ENCODE results near the gene ATG2A. TPM values are rescaled to one million over a fixed set of nuclear protein-coding genes. Genes with fewer than 3 reads are reported as not detected.

The ATG2A gene
- total RNA-seq, 1 experiment from 2014 or later: 24.7 TPM

DNA sequence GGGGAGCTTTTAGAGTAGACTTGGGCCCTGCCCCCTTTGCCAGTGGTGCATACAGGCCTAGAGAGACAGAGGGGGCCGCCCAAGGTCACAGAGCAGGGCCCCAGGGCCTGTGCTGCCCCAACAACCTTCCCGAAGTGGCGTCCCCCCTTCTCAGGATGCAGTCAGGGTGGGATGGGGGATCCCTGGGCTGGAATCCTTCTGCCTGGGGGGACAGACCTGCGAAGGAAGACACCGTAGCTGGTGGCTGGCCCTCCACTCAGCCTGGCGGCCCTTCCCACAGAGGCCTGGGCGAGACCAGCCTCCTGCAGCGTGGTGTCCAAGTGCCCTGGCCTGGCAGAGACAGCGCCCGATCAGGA is 24.2 kb downstream of the ATG2A start:
- ChIA-PET CTCF (interaction anchor here (0.9 to 10.8 kb wide), 2 partner anchors 44 to 229 kb away, joined by 3 to 112 read pairs; partner anchors contain the start of genes FAU and MRPL49), POLR2A (no interaction called here), RAD21 (ENCODE audit: low non-redundant PET in 1 of 2, low total read pairs in 2 of 2, uncharacterized antibody in 2 of 2, unreplicated experiment in 2 of 2) (interaction anchor here in 1 of 2 experiments (0.6 kb wide), 1 partner anchor 73 kb away, joined by 3 read pairs; no protein-coding TSS in a partner anchor)
- H3K4me3 ChIP-seq (replicated peaks in 1 of 2; ENCODE audit: low read depth in 1 of 2, low read length in 2 of 2): no peak overlapping the region
- no peak for ATAC-seq
- H3K79me2 ChIP-seq (ENCODE audit: insufficient read depth, low read length): no peaks in the 10 kb centered on the region
- no peak overlapping the region for H2AFZ ChIP-seq (ENCODE audit: low read depth, low read length, poor library complexity, severe bottlenecking)
- no peaks in the 10 kb centered on the region for H3K36me3 ChIP-seq (ENCODE audit: control insufficient read depth in 1 of 2, insufficient read depth in 2 of 2, low read length in 2 of 2)
- TF ChIP-seq RAD21 (IDR thresholded peaks at IDR 0.05; ENCODE audit: low read depth) (no peak), FOSL1 (IDR thresholded peaks at IDR 0.05; ENCODE audit: low read depth) (no peak), CEBPB (IDR thresholded peaks at IDR 0.05; ENCODE audit: low read depth) (no peak), SIN3A (IDR thresholded peaks at IDR 0.05; ENCODE audit: low read depth) (no peak), JUND (IDR thresholded peaks at IDR 0.05) (no peak), TCF7L2 (IDR thresholded peaks at IDR 0.05; ENCODE audit: borderline replicate concordance, extremely low read depth, insufficient read depth, insufficient read length) (no peak), ZNF274 (IDR thresholded peaks at IDR 0.05; ENCODE audit: low read depth, low read length) (no peak), CBX3 (IDR thresholded peaks at IDR 0.05; ENCODE audit: low read depth) (no peak), SRF (IDR thresholded peaks at IDR 0.05; ENCODE audit: low read depth) (no peak), EZH2phosphoT487 (IDR thresholded peaks at IDR 0.05; ENCODE audit: borderline replicate concordance) (no peak), EZH2 (IDR thresholded peaks at IDR 0.05) (no peak), EGR1 (IDR thresholded peaks at IDR 0.05; ENCODE audit: low read depth) (no peak), POLR2A (IDR thresholded peaks at IDR 0.05; ENCODE audit: borderline replicate concordance, extremely low read depth, insufficient read depth, insufficient read length) (no peak)
- TF ChIP-seq, protein P1, sequence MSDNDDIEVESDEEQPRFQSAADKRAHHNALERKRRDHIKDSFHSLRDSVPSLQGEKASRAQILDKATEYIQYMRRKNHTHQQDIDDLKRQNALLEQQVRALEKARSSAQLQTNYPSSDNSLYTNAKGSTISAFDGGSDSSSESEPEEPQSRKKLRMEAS (IDR thresholded peaks at IDR 0.05): no peak
- TF ChIP-seq, protein P2, sequence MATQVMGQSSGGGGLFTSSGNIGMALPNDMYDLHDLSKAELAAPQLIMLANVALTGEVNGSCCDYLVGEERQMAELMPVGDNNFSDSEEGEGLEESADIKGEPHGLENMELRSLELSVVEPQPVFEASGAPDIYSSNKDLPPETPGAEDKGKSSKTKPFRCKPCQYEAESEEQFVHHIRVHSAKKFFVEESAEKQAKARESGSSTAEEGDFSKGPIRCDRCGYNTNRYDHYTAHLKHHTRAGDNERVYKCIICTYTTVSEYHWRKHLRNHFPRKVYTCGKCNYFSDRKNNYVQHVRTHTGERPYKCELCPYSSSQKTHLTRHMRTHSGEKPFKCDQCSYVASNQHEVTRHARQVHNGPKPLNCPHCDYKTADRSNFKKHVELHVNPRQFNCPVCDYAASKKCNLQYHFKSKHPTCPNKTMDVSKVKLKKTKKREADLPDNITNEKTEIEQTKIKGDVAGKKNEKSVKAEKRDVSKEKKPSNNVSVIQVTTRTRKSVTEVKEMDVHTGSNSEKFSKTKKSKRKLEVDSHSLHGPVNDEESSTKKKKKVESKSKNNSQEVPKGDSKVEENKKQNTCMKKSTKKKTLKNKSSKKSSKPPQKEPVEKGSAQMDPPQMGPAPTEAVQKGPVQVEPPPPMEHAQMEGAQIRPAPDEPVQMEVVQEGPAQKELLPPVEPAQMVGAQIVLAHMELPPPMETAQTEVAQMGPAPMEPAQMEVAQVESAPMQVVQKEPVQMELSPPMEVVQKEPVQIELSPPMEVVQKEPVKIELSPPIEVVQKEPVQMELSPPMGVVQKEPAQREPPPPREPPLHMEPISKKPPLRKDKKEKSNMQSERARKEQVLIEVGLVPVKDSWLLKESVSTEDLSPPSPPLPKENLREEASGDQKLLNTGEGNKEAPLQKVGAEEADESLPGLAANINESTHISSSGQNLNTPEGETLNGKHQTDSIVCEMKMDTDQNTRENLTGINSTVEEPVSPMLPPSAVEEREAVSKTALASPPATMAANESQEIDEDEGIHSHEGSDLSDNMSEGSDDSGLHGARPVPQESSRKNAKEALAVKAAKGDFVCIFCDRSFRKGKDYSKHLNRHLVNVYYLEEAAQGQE (IDR thresholded peaks at IDR 0.05; ENCODE audit: low read depth): no peak
- no peak overlapping the region for H3K9ac ChIP-seq (ENCODE audit: low read length)
- DNase-seq (ENCODE audit: low read depth, low spot score): no peak
- H3K27me3 ChIP-seq (ENCODE audit: insufficient read depth, low read length): no peaks in the 10 kb centered on the region
- no peak overlapping the region for H3K4me2 ChIP-seq (ENCODE audit: low read length)
- no TSS peak for BruUV-seq (replicated peaks)
- no peaks in the 10 kb centered on the region for H4K20me1 ChIP-seq (ENCODE audit: insufficient read depth)
- no peaks in the 10 kb centered on the region for H3K9me2 ChIP-seq (ENCODE audit: insufficient read depth)
- peaks cover 4 to 30% of the 10 kb centered on the region in 2 experiments; a peak in 3 of 4 replicates for H3K4me1 ChIP-seq (ENCODE audit: control insufficient read depth in 1 of 2, insufficient read depth in 2 of 2, low read length in 2 of 2)
- no peaks in the 10 kb centered on the region for H3K9me3 ChIP-seq (ENCODE audit: control insufficient read depth in 1 of 2, insufficient read depth in 1 of 2, low read depth in 1 of 2, low read length in 2 of 2)
- H3K27ac ChIP-seq (ENCODE audit: low read depth, low read length): no peak overlapping the region
- intact Hi-C loops (cut with micrococcal nuclease): no loop called here

Data from HCT116 (cell line).